Dedifferentiated amniotic fluid mesenchymal stem cell (primary cell): ENCODE data around the gene ABHD17C.
"Not testable (repeated sequence)": the region's sequence is repeated elsewhere in the genome, so short reads cannot be mapped to it uniquely, and the experiment has no call there.

Source experiments
- DNase-seq: peaks from one replicate; pipeline ENCODE4 v3.0.0-alpha.2; 2016; ENCODE audit errors: extremely low spot score

Gene ABHD17C

DNA sequence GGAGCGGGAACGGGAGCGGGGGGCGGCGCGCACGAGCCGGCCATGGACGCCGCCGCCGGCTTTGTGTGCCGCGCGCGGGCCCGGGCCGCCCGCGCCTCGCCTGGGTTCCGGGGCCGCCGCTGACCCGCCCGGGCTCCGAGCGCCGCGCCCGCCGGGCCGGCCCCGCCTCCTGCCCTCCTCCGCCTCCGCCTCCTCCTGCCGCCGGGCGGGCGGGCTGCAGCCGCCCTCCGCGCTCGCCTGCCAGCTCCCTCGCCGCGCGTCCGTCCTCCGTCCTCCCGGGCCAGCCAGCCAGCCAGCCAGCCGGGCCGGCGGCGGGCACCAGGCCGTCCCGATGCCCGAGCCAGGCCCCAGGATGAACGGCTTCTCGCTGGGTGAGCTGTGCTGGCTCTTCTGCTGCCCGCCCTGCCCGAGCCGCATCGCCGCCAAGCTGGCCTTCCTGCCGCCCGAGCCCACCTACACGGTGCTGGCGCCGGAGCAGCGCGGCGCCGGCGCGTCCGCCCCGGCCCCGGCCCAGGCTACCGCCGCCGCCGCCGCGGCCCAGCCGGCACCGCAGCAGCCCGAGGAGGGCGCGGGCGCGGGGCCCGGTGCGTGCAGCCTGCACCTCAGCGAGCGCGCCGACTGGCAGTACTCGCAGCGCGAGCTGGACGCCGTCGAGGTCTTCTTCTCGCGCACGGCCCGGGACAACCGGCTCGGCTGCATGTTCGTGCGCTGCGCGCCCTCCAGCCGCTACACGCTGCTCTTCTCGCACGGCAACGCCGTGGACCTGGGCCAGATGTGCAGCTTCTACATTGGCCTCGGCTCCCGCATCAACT is at the start of gene ABHD17C:
ABHD17C (plus strand) TSS at position 212 of the 812 bp plus-strand sequence; CDS start at position 332, 120 bp downstream.
- no peak for DNase-seq

DNA sequence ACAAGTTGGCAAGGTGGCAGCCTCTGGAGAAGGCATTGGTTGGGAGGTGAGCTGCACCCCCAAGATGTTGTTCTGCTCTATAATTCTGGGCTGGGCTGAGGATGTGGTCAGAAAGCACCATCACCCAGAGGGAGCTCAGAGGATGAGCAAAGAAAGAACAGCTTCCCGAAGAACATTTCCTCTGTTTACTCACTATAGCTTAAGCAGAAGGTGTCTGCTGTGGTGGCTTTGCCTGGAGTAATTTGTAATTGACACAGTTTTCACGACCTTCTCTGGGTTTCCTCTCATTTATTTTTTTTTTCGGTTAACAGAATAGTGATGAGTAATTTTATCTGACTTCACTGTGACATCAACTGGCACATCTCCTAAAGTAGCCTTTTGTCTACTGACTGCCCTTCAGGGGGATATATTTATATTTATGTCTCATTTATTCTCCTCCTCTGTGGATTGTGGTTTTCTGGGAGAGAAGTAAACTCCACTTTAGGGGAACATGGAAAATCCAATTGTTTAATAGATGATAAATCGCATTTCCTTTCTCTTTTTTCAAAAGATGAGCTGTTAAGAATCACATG is 49.5 kb upstream of the ABHD17C start:
- no peak for DNase-seq

DNA sequence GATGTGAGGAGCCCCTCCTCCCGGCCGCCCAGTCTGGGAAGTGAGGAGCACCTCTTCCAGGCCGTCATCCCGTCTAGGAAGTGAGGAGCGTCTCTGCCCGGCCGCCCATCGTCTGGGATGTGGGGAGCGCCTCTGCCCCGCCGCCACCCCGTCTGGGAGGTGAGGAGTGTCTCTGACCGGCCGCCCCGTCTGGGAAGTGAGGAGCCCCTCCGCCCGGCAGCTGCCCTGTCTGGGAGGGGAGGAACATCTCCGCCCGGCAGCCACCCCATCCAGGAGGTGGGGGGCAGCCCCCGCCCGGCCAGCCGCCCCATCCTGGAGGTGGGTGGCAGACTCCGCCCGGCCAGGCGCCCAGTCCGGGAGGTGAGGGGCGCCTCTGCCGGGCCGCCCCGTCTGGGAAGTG is 47.7 kb upstream of the ABHD17C start:
- not testable (repeated sequence) for DNase-seq

- DNase-seq, result no peak
Observed at GRCh38 chr15:80654299-80654698, 40.8 kb upstream of the ABHD17C start.

DNA sequence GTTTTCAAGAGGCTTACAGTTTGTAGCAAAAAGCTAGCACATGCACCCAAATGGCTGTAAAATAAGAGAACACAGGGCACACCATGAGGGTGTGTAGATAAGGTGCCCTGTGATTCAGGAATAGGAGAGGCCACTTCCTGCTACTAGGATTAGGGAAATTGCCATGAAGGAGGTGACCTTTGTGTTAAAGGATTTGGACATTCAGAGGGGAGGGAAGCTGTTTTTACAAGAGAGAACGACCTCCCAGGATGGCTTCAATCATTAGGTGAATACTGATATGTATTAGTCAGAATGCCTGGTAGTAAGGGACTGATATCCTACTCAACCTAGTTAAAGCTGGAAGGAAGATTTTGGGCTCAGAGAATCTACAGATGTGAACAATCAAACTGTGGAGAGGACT is 35.7 kb upstream of the ABHD17C start:
- DNase-seq, result no peak

DNA sequence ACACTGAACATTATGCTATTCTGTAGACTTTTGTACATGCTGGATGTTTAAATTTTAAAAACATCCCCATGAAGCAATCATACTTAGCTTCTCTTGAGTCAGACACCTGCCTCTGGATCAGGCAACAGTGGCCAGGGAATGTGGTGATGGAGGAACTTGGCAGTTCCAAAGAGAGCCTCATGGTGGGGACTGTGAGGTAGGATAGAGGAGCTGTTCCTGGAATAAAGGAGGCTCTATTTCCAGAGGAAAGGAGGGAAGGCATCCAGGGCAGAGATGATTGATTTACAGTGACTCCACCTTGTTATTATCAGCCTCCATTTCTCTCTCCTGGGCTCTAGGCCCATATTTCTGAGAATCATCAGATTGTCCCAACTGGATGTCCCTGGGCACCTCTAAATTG is 35.0 kb upstream of the ABHD17C start:
- no peak for DNase-seq

DNA sequence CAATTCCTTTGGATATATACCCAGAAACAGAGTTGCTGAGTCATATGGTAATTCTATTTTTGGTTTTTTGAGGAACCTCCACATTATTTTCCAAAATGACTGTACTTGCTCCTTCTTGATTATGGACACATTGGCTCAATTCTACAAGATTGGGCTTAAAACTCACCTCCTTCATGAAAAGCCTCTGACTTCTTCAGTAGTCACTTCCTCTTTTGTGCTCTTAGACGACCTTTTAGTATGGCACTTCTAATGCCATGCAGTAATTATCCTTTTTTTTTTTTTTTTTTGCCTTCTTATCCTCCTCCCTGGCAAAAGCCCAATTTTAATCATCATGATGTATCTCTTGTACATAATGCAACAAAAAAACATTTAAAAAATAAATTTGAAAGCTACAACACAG is 33.0 kb upstream of the ABHD17C start:
- no peak for DNase-seq

GRCh38 chr15:80662757-80663553 is 32.2 kb upstream of the ABHD17C start:
- no peak for DNase-seq

DNA sequence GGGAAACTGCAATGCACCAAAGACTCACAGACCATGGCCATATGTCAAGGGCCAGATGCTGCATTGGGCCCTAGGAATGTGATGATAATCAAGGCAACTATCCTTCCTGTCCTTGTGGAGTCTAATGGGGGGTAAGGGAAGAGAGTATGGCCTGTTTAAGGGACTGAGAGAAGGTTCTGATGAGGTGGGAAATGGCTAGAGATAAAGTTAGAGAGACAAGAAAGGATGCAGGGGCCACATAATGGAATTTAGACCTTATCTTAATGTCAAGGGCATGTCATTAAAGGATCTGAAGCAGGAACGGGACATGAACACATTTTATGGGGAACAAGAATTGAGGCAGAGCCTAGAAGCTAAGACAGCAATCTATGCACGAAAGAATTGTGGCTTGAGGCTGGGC is 30.0 kb upstream of the ABHD17C start:
- DNase-seq, result no peak

GRCh38 chr15:80667936-80668335 is 27.2 kb upstream of the ABHD17C start:
- no peak for DNase-seq

GRCh38 chr15:80668546-80669236 is 26.4 kb upstream of the ABHD17C start:
- no peak for DNase-seq

DNA sequence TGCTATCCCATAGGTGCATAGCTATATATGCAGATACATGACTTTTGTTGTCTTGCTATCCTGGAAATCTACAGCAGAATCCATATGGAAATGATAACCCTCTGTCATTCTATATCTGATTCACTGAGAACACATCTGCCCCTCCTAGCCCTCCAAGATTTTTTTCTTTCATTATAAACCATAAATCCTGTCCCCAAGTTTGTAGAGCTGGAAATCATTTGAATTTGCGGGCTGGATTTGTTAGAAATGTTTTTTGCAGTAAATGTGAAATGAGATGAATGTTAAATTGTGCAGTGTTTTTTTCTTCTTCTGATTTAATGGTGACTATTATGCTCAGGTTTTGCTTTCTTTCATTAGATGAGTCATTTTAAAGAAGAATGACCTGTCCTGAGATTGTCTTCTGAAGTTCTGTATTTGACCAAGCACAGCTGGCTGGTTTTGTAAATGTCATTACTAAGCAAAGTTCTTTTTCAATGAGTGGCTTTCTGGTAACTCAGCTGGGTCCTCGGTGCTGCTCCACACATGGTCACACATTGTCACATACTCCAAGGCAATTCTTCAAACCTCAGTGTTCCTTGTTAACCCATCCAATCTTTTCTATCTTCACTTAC is 25.3 kb upstream of the ABHD17C start:
- DNase-seq, result no peak

- no peak for DNase-seq
Observed at GRCh38 chr15:80673561-80674244, 21.4 kb upstream of the ABHD17C start.

GRCh38 chr15:80674245-80674614 is 20.9 kb upstream of the ABHD17C start:
- peak; percentile 70 for DNase-seq

DNA sequence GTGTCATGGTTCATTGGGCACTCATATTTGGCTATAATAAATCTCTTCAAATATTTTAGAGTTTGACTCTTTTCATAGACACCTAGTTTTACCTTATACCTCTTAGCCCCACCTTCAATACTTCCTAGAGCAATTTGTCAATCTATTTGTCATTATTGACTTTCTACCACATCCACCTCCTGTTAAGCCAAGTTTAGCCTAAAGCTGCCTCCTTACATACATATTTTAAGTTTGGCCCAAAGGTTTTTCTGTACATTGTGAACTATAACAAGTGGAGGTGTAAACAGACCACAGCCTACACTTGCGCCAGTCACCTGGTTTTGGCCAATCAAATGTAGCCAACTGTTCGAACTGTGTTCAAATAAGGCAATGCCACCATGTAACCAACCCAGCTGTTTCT is 18.1 kb upstream of the ABHD17C start:
- DNase-seq, result no peak

DNA sequence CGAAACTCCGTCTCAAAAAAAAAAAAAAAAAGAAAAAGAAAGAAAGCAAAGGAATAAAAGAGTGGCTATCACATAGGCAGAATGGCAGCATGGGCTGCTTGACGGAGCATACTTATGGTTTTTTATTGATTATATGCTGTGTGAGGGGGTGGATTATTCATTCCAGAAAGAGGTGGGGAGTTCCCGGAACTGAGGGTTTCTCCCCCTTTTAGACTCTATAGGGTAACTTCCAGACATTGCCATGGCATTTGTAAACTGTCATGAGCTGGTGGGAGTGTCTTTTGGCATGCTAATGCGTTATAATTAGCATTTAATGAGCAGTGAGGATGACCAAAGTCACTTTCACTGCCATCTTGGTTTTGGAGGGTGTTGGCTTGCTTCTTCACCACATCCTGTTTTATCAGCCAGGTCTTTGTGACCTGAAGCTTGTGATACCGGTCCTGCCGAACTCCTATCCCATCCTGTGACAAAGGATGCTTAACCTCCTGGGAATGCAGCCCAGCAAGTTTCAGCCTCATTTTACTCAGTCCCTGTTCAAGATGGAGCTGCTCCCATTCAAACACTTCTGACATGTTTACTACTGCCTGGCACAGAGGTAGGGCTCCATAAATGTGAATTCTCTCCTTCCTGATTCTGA is 15.8 kb upstream of the ABHD17C start:
- DNase-seq, result no peak

DNA sequence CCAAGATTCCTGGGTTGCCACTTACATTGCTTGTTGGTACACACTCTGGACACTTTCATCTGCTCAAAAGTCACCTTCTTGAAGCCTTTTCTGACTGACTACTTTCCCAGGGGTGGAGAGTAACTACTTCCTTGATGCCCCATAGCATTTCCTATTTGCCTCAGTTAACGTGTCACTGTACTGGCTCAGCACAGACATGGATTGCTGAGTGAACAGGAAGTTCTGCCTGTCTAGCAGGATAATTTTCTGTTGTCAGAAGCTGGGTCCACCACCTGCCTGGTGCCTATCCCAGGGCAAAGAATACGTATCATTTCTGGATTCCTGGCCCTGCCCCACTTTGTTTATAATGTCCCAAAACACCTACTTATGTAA is 15.3 kb upstream of the ABHD17C start:
- DNase-seq, result no peak

DNA sequence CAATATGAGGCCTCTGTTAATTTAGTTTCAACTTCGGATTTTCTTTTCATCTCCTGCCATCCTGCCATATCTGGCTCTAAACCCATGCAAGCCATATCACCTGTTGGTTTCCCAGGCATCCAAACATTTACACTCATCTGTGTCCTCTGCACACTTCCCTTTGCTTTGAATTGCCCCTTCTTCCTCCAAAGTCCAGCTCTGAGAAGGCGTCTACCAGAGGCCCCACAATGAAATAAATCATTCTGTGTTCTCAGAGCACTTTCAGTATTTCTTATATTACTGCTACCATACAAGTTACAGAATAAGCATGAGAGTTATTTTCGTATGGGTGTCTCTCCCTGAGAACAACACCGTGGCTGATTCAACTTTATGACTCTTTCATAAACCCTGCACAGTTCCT is 12.9 kb upstream of the ABHD17C start:
- DNase-seq, result no peak

DNA sequence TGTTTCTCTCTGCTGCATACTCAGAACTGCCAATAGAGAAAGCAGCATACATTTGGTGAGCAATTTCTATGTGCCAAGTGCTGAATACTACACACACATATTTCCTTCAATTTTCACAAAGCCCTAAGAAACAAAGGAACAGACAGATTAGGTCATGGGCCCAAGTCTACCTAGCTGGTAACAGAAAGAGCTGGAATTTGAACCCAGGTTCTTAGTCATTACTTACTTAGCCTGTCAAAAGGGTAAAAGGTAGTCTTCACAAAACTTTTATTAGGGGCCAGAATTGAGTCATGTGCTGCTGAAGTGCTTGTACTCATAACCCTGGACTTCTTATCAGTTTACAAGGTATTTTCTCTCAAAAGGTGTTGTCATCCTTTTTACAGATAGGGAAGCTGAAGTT is 10.4 kb upstream of the ABHD17C start:
- DNase-seq, result no peak

GRCh38 chr15:80685628-80686027 is 9.5 kb upstream of the ABHD17C start:
- DNase-seq, result no peak

DNA sequence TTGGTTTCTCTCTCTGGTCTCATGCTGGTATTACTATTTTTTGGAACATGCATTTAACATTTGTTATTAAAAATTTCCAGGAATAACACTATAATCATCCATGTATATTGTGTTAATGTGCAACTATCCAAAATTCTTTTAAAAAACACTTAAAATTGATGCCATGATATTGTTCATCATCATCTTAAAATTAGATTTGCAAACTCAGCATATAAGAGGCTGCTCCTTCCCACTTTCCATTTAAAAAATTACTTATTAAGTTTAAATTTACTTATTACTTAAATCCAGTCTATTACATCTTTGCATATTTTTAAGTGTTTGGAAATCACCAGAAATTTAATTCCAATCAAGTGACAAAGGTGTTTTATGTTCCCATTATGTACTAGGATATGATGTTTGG is 5.8 kb upstream of the ABHD17C start:
- no peak for DNase-seq
